SK-N-SH (cell line): ENCODE data around the gene CLEC7A. TPM values are rescaled to one million over a fixed set of nuclear protein-coding genes. Genes with fewer than 3 reads are reported as not detected.

Experiments used
- CTCF ChIA-PET: fragments of 300-600, 350-600 bp; formaldehyde crosslinking; extraction: SDS; loops from one replicate; lab custom pipeline; 2021; lab: Yijun Ruan, JAX
- POLR2A ChIA-PET: fragments of 350-600 bp; sonication (Branson Sonifier 250); formaldehyde crosslinking; extraction: SDS; loops from one replicate; lab custom pipeline; 2020; ENCODE audit warnings: antibody characterized with exemption, inconsistent platforms; lab: Yijun Ruan, JAX
- DNase-seq: peaks from one replicate; pipeline ENCODE4 v3.0.0; 2012
- H2AFZ ChIP-seq: fragments of 200-600 bp; sonication (generic); 2 replicates; pipeline ENCODE4 v1.8.1; 2016; ENCODE audit warnings: antibody characterized with exemption, mild to moderate bottlenecking, low read depth
- H3F3A ChIP-seq: fragments of 200-600 bp; sonication (generic); replicated peaks from 2 replicates; pipeline ENCODE3; 2016; ENCODE audit warnings: antibody characterized with exemption, mild to moderate bottlenecking; ENCODE audit not compliant: insufficient read depth
- H3K27ac ChIP-seq, 2 experiments: fragments of 200-500 bp in 1 of 2; fragments of 200-600 bp in 1 of 2; sonication (Bioruptor generic) in 1 of 2; sonication (generic), shearing (Covaris generic) in 1 of 2; 2 replicates each; pipeline versions ENCODE4 v1.5.1 to v1.6.1; 2014 to 2016; ENCODE audit warnings: low read depth in 2 of 2, inconsistent platforms in 1 of 2, low read length in 1 of 2, mild to moderate bottlenecking in 1 of 2, mixed read lengths in 1 of 2
- H3K27me3 ChIP-seq: fragments of 200-600 bp; sonication (generic), shearing (Covaris generic); 2 replicates; pipeline ENCODE4 v1.6.1; 2016; ENCODE audit warnings: mixed run types; ENCODE audit not compliant: insufficient read depth
- H3K36me3 ChIP-seq, 2 experiments: fragments of 200-500 bp in 1 of 2; fragments of 200-600 bp in 1 of 2; sonication (Bioruptor generic) in 1 of 2; sonication (generic) in 1 of 2; replicated peaks in 1 of 2; 2 replicates each; pipeline versions ENCODE3 to v1.5.1; 2014 to 2016; ENCODE audit warnings: low read length in 1 of 2, mild to moderate bottlenecking in 1 of 2; ENCODE audit not compliant: insufficient read depth in 2 of 2, control insufficient read depth in 1 of 2
- H3K4me1 ChIP-seq, 2 experiments: fragments of 200-500 bp in 1 of 2; fragments of 200-600 bp in 1 of 2; sonication (Bioruptor generic) in 1 of 2; sonication (generic), shearing (Covaris generic) in 1 of 2; 2 replicates each; pipeline versions ENCODE4 v1.5.1 to v1.6.1; 2014 to 2016; ENCODE audit warnings: low read depth in 1 of 2, low read length in 1 of 2, mixed run types in 1 of 2; ENCODE audit not compliant: insufficient read depth in 2 of 2, control insufficient read depth in 1 of 2
- H3K4me2 ChIP-seq: fragments of 200-600 bp; sonication (generic), shearing (Covaris generic); 2 replicates; pipeline ENCODE4 v1.6.1; 2017; ENCODE audit warnings: mixed run types
- H3K4me3 ChIP-seq, 2 experiments: fragments of 200-500 bp in 1 of 2; fragments of 200-600 bp in 1 of 2; sonication (Bioruptor generic) in 1 of 2; sonication (generic), shearing (Covaris generic) in 1 of 2; 2 replicates each; pipeline versions ENCODE4 v1.5.1 to v1.8.1; 2014 to 2016; ENCODE audit warnings: low read depth in 2 of 2, inconsistent platforms in 1 of 2, low read length in 1 of 2, mild to moderate bottlenecking in 1 of 2, mixed read lengths in 1 of 2, moderate library complexity in 1 of 2
- H3K79me2 ChIP-seq: fragments of 200-600 bp; sonication (generic); 2 replicates; pipeline ENCODE4 v1.8.1; 2017; ENCODE audit warnings: mild to moderate bottlenecking; ENCODE audit not compliant: insufficient read depth
- H3K9ac ChIP-seq: fragments of 200-600 bp; sonication (generic); 2 replicates; pipeline ENCODE4 v1.6.1; 2017; ENCODE audit warnings: mixed run types
- H3K9me2 ChIP-seq: fragments of 200-600 bp; sonication (generic); 2 replicates; pipeline ENCODE4 v1.6.1; 2017; ENCODE audit warnings: mixed run types
- H3K9me3 ChIP-seq: fragments of 200-600 bp; sonication (generic); 2 replicates; pipeline ENCODE4 v1.6.1; 2017; ENCODE audit warnings: mixed run types, mild to moderate bottlenecking, moderate library complexity
- H4K20me1 ChIP-seq: fragments of 200-600 bp; sonication (generic); 2 replicates; pipeline ENCODE4 v1.6.1; 2017; ENCODE audit warnings: mild to moderate bottlenecking, mixed run types; ENCODE audit not compliant: insufficient read depth
- CHD2 ChIP-seq: fragments of 150-350 bp; IDR thresholded peaks from 2 replicates; pipeline ENCODE4 v1.6.1; 2018; ENCODE audit warnings: low read length; ENCODE audit not compliant: partially characterized antibody
- CTCF ChIP-seq: fragments of 200-600 bp; sonication (generic); IDR thresholded peaks from 2 replicates; pipeline ENCODE4 v1.6.1; 2017; ENCODE audit warnings: antibody characterized with exemption, mild to moderate bottlenecking, moderate library complexity
- ELF1 ChIP-seq: IDR thresholded peaks from 2 replicates; pipeline ENCODE4 v1.4.0; 2012
- EP300 ChIP-seq, 2 experiments: IDR thresholded peaks; 2 replicates each; pipeline versions ENCODE4 v1.4.0 to v1.6.1; 2012; ENCODE audit warnings: borderline replicate concordance in 1 of 2, low read depth in 1 of 2, low read length in 1 of 2
- FOXJ3 ChIP-seq: sonication (generic); formaldehyde crosslinking; IDR thresholded peaks from 2 replicates; pipeline ENCODE4 v1.5.1; 2020; ENCODE audit warnings: mild to moderate bottlenecking, missing genetic modification reagents
- FOXM1 ChIP-seq: IDR thresholded peaks from 2 replicates; pipeline ENCODE4 v1.4.0; 2012; ENCODE audit warnings: low read depth, mild to moderate bottlenecking
- GABPA ChIP-seq: IDR thresholded peaks from 2 replicates; pipeline ENCODE4 v1.4.0; 2012; ENCODE audit warnings: low read depth, mild to moderate bottlenecking
- GATA2 ChIP-seq: sonication (generic); formaldehyde crosslinking; IDR thresholded peaks from 2 replicates; pipeline ENCODE4 v1.5.0; 2020; ENCODE audit warnings: mild to moderate bottlenecking, missing genetic modification reagents
- JUND ChIP-seq: IDR thresholded peaks from 2 replicates; pipeline ENCODE4 v1.4.0; 2012
- MXI1 ChIP-seq: IDR thresholded peaks from 2 replicates; pipeline ENCODE4 v1.6.1; 2012; ENCODE audit warnings: mild to moderate bottlenecking, low read depth, low read length, improper control_type of control experiment
- NFIC ChIP-seq: IDR thresholded peaks from 2 replicates; pipeline ENCODE4 v1.4.0; 2012; ENCODE audit warnings: borderline replicate concordance
- PBX3 ChIP-seq: IDR thresholded peaks from 2 replicates; pipeline ENCODE4; 2012
- RCOR1 ChIP-seq: fragments of 150-350 bp; IDR thresholded peaks from 2 replicates; pipeline ENCODE4 v1.6.1; 2017; ENCODE audit warnings: antibody characterized with exemption, low read length
- RXRA ChIP-seq: IDR thresholded peaks from 2 replicates; pipeline ENCODE4 v1.4.0; 2012; ENCODE audit warnings: low read depth, mild to moderate bottlenecking, borderline replicate concordance
- SMC3 ChIP-seq: IDR thresholded peaks from 2 replicates; pipeline ENCODE4 v1.6.1; 2012; ENCODE audit warnings: low read depth, low read length, improper control_type of control experiment
- TAF1 ChIP-seq: IDR thresholded peaks from 2 replicates; pipeline ENCODE4 v1.6.1; 2012; ENCODE audit warnings: low read depth, mild to moderate bottlenecking, low read length, moderate library complexity, borderline replicate concordance
- TCF12 ChIP-seq: IDR thresholded peaks from 2 replicates; pipeline ENCODE4 v1.4.0; 2012
- TEAD4 ChIP-seq: IDR thresholded peaks from 2 replicates; pipeline ENCODE4 v1.4.0; 2012; ENCODE audit warnings: mild to moderate bottlenecking, borderline replicate concordance; ENCODE audit not compliant: insufficient read depth
- USF2 ChIP-seq: fragments of 150-350 bp; IDR thresholded peaks from 2 replicates; pipeline ENCODE4 v1.6.1; 2017; ENCODE audit warnings: antibody characterized with exemption, low read length, low read depth, borderline replicate concordance
- YY1 ChIP-seq: IDR thresholded peaks from 2 replicates; pipeline ENCODE4 v1.4.0; 2012; ENCODE audit warnings: low read depth, mild to moderate bottlenecking
- ZBTB33 ChIP-seq: IDR thresholded peaks from 2 replicates; pipeline ENCODE4 v1.4.0; 2012; ENCODE audit warnings: low read depth, borderline replicate concordance
- WGBS: methylation state at CpG from one replicate; pipeline ENCODE4 v1.1.6; 2017; ENCODE audit warnings: low lambda C conversion rate; 5-methylcytosine and 5-hydroxymethylcytosine counted together
- polyA plus RNA-seq, 3 experiments: library from polyadenylated mRNA; depleted of rRNA; stranded (reverse); fragments of >200 nt; gene quantifications; 2 replicates each; pipeline ENCODE4 v1.2.3, GENCODE V29; 2012

CLEC7A gene
- polyA plus RNA-seq, 1 of the 3 experiments (the other 2 are of a cell fraction): not detected

GRCh38 chr12:10082117-10082874 is 47.7 kb downstream of the CLEC7A start:
- CTCF ChIA-PET: no interaction called here
- H3K27ac ChIP-seq: no peak overlapping the region
- no peak for DNase-seq
- no peaks in the 10 kb centered on the region for H3K36me3 ChIP-seq
- TF ChIP-seq RXRA (no peak), ELF1 (no peak), TAF1 (no peak), GATA2 (CRISPR knock-in tag) (no peak), TEAD4 (no peak), FOXM1 (no peak), EP300 (IDR thresholded peaks at IDR 0.05; ENCODE audit: borderline replicate concordance in 1 of 2, low read depth in 1 of 2, low read length in 1 of 2) (no peak)
- H3K9ac ChIP-seq: no peak overlapping the region
- H4K20me1 ChIP-seq: no peaks in the 10 kb centered on the region
- no peaks in the 10 kb centered on the region for H3K9me2 ChIP-seq
- no peaks in the 10 kb centered on the region for H3F3A ChIP-seq
- 16% methylated on average over 5 of the region's 5 CpGs for WGBS
- H3K4me1 ChIP-seq: no peaks in the 10 kb centered on the region
- no peaks in the 10 kb centered on the region for H3K9me3 ChIP-seq
- H3K4me3 ChIP-seq: no peak overlapping the region
- H2AFZ ChIP-seq: no peak overlapping the region
- H3K79me2 ChIP-seq: no peaks in the 10 kb centered on the region
- POLR2A ChIA-PET: no interaction called here
- H3K27me3 ChIP-seq: 0 out of 2 replicates have a peak, but pooled peaks cover 5% of the 10 kb centered on the region
- no peak overlapping the region for H3K4me2 ChIP-seq

- no peak for DNase-seq
- H3F3A ChIP-seq: no peaks in the 10 kb centered on the region
- no peaks in the 10 kb centered on the region for H3K4me1 ChIP-seq
- H3K36me3 ChIP-seq: no peaks in the 10 kb centered on the region
- H3K27ac ChIP-seq: no peak overlapping the region
- no peak overlapping the region for H3K9ac ChIP-seq
- no peaks in the 10 kb centered on the region for H3K9me3 ChIP-seq
- peaks cover 5% of the 10 kb centered on the region; the same call in 1 of the 2 replicates for H3K27me3 ChIP-seq
- H3K9me2 ChIP-seq: no peaks in the 10 kb centered on the region
- H4K20me1 ChIP-seq: no peaks in the 10 kb centered on the region
- TF ChIP-seq CTCF (no peak), FOXM1 (no peak), GABPA (no peak), RXRA (no peak), TEAD4 (no peak), TAF1 (no peak), MXI1 (no peak), CHD2 (no peak), FOXJ3 (CRISPR knock-in tag) (no peak), NFIC (no peak), YY1 (no peak), RCOR1 (no peak), ELF1 (no peak), JUND (no peak), GATA2 (CRISPR knock-in tag) (no peak), SMC3 (no peak), USF2 (no peak), TCF12 (no peak), ZBTB33 (no peak), PBX3 (no peak)
- no peak overlapping the region for H3K4me2 ChIP-seq
- ChIA-PET POLR2A (no interaction called here), CTCF (no interaction called here)
- no peak overlapping the region for H2AFZ ChIP-seq
- H3K79me2 ChIP-seq: no peaks in the 10 kb centered on the region
- H3K4me3 ChIP-seq: no peak overlapping the region
Measured at GRCh38 chr12:10075451-10075850, 54.5 kb downstream of the CLEC7A start.
